ENCODE measurements around the gene RNF157.

- TF ChIP-seq ZNF324 (tag by site-specific recombination; IDR thresholded peaks at IDR 0.05): no peak
- TF ChIP-seq ZEB2 (tag by site-specific recombination; IDR thresholded peaks at IDR 0.05): no peak
- no peak for TF ChIP-seq CTCF (tag by site-specific recombination; IDR thresholded peaks at IDR 0.05)
- TF ChIP-seq ZNF274 (IDR thresholded peaks at IDR 0.05; ENCODE audit: low read length): no peak
- TF ChIP-seq ZNF274 (tag by site-specific recombination; IDR thresholded peaks at IDR 0.05; ENCODE audit: borderline replicate concordance): no peak
- TF ChIP-seq HOXC10 (CRISPR knock-in tag; IDR thresholded peaks at IDR 0.05): no peak
- no peak for TF ChIP-seq ZBTB7A (tag by site-specific recombination; IDR thresholded peaks at IDR 0.05; ENCODE audit: low read depth)
- no peak for TF ChIP-seq ZNF510 (tag by site-specific recombination; IDR thresholded peaks at IDR 0.05; ENCODE audit: insufficient replicate concordance)
- TF ChIP-seq ZNF433 (tag by site-specific recombination; IDR thresholded peaks at IDR 0.05; ENCODE audit: low read depth): no peak
- no peak for TF ChIP-seq ZNF837 (tag by site-specific recombination; IDR thresholded peaks at IDR 0.05)
- TF ChIP-seq ZNF391 (tag by site-specific recombination; IDR thresholded peaks at IDR 0.05; ENCODE audit: borderline replicate concordance, low read depth): no peak
- TF ChIP-seq ZNF10 (tag by site-specific recombination; IDR thresholded peaks at IDR 0.05): no peak
- no peak for TF ChIP-seq ZBTB11 (tag by site-specific recombination; conservative IDR thresholded peaks at IDR 0.05; ENCODE audit: low read depth)
These were observed 29.9 kb upstream of the RNF157 start for GRCh38 chr17:76270127-76270592.

Measured in HEK293 (cell line).